ENCODE results near the gene APOBEC3H. TPM values are rescaled to one million over a fixed set of nuclear protein-coding genes. Genes with fewer than 3 reads are reported as not detected.

APOBEC3H gene
- total RNA-seq, 2 experiments from 2014 or later: 0.67 to 0.85 TPM

- Mint-ChIP-seq H3K27ac (no peak overlapping the region), H3K36me3 (ENCODE audit: low read depth) (peaks cover 30% of the 10 kb centered on the region), H3K4me3 (no peak overlapping the region), H3K27me3 (no peaks in the 10 kb centered on the region), H3K9me3 (no peaks in the 10 kb centered on the region), H3K4me1 (ENCODE audit: low read depth) (peaks cover 5% of the 10 kb centered on the region)
- no peak for TF ChIP-seq CTCF (IDR thresholded peaks at IDR 0.05)
- ChIA-PET POLR2A (interaction anchor here (0.8 to 1.2 kb wide), 2 partner anchors 23 to 189 kb away, joined by 3 read pairs; no protein-coding TSS in a partner anchor), CTCF (no interaction called here)
- Histone ChIP-seq H3K4me3 (ENCODE audit: low read length) (no peak overlapping the region), H3K27me3 (ENCODE audit: control insufficient read depth in 1 of 2, insufficient read depth in 2 of 2, low read length in 2 of 2) (no peaks in the 10 kb centered on the region), H3K27ac (ENCODE audit: low read depth in 1 of 2, low read length in 2 of 2) (no peak overlapping the region), H3K4me1 (ENCODE audit: insufficient read depth, low read length) (no peaks in the 10 kb centered on the region), H3K36me3 (ENCODE audit: insufficient read depth, low read length) (peaks cover 36% of the 10 kb centered on the region), H3K9me3 (ENCODE audit: control insufficient read depth in 1 of 2, insufficient read depth in 1 of 2, low read length in 2 of 2) (no peaks in the 10 kb centered on the region)
- DNase-seq (no peak), ATAC-seq (ENCODE audit: poor library complexity) (no peak)
- intact Hi-C loops (cut with DNase I, micrococcal nuclease): no loop called here
Measured at GRCh38 chr22:39129081-39129480, 32.0 kb downstream of the APOBEC3H start.

GRCh38 chr22:39129746-39130145, 32.7 kb downstream of the APOBEC3H start:
- Mint-ChIP-seq H3K27me3 (no peaks in the 10 kb centered on the region), H3K36me3 (ENCODE audit: low read depth) (peaks cover 30% of the 10 kb centered on the region), H3K9me3 (no peaks in the 10 kb centered on the region), H3K4me1 (ENCODE audit: low read depth) (peaks cover 5% of the 10 kb centered on the region), H3K4me3 (no peak overlapping the region), H3K27ac (no peak overlapping the region)
- Histone ChIP-seq H3K4me1 (ENCODE audit: insufficient read depth, low read length) (no peaks in the 10 kb centered on the region), H3K36me3 (ENCODE audit: insufficient read depth, low read length) (peaks cover 40% of the 10 kb centered on the region), H3K27me3 (ENCODE audit: control insufficient read depth in 1 of 2, insufficient read depth in 2 of 2, low read length in 2 of 2) (no peaks in the 10 kb centered on the region), H3K27ac (ENCODE audit: low read depth in 1 of 2, low read length in 2 of 2) (no peak overlapping the region), H3K9me3 (ENCODE audit: control insufficient read depth in 1 of 2, insufficient read depth in 1 of 2, low read length in 2 of 2) (no peaks in the 10 kb centered on the region), H3K4me3 (ENCODE audit: low read length) (no peak overlapping the region)
- ChIA-PET POLR2A (no interaction called here), CTCF (no interaction called here)
- TF ChIP-seq CTCF (IDR thresholded peaks at IDR 0.05): no peak
- no peak for ATAC-seq (ENCODE audit: poor library complexity)
- DNase-seq: peak in 1 of 14 experiments; percentile 12
- intact Hi-C loops (cut with DNase I, micrococcal nuclease): no loop called here

GRCh38 chr22:39130152-39130704, 33.2 kb downstream of the APOBEC3H start:
- CTCF ChIA-PET: no interaction called here
- no peak for ATAC-seq (ENCODE audit: poor library complexity)
- H3K4me1 ChIP-seq (ENCODE audit: insufficient read depth, low read length): no peaks in the 10 kb centered on the region

More at GRCh38 chr22:39130152-39130704, 33.2 kb downstream of the APOBEC3H start:
- no peak overlapping the region for H3K4me3 Mint-ChIP-seq
- peak in 1 of 14 experiments; percentile 12 for DNase-seq
- POLR2A ChIA-PET: no interaction called here
- no peaks in the 10 kb centered on the region for H3K9me3 ChIP-seq (ENCODE audit: control insufficient read depth in 1 of 2, insufficient read depth in 1 of 2, low read length in 2 of 2)
- no peaks in the 10 kb centered on the region for H3K27me3 Mint-ChIP-seq
- H3K27me3 ChIP-seq (ENCODE audit: control insufficient read depth in 1 of 2, insufficient read depth in 2 of 2, low read length in 2 of 2): no peaks in the 10 kb centered on the region
- peaks cover 34% of the 10 kb centered on the region for H3K36me3 Mint-ChIP-seq (ENCODE audit: low read depth)
- peaks cover 40% of the 10 kb centered on the region for H3K36me3 ChIP-seq (ENCODE audit: insufficient read depth, low read length)
- H3K4me3 ChIP-seq (ENCODE audit: low read length): no peak overlapping the region
- no peak overlapping the region for H3K27ac ChIP-seq (ENCODE audit: low read depth in 1 of 2, low read length in 2 of 2)
- no peaks in the 10 kb centered on the region for H3K9me3 Mint-ChIP-seq
- H3K27ac Mint-ChIP-seq: no peak overlapping the region
- intact Hi-C loops (cut with DNase I, micrococcal nuclease): no loop called here
- H3K4me1 Mint-ChIP-seq (ENCODE audit: low read depth): peaks cover 5% of the 10 kb centered on the region
- TF ChIP-seq CTCF (IDR thresholded peaks at IDR 0.05): no peak

All from CD4-positive, alpha-beta T cell (primary cell).